ENCODE measurements around the gene RPL37A.

The RPL37A gene

GRCh38 chr2:216474925-216475670 is 23.5 kb upstream of the RPL37A start:
- Histone ChIP-seq H3K9me3 (ENCODE audit: control insufficient read depth, insufficient read depth, low read depth, low read length) (no peaks in the 10 kb centered on the region), H3K27ac (ENCODE audit: low read depth, low read length) (no peak overlapping the region), H3K36me3 (ENCODE audit: control insufficient read depth, insufficient read depth, low read length) (peaks cover 24% of the 10 kb centered on the region), H3K27me3 (ENCODE audit: control insufficient read depth, insufficient read depth, low read length) (no peaks in the 10 kb centered on the region), H3K4me3 (ENCODE audit: low read depth, low read length) (no peak overlapping the region), H3K9ac (ENCODE audit: low read length) (no peak overlapping the region), H3K4me1 (ENCODE audit: control insufficient read depth, insufficient read depth, low read length) (peaks cover 12% of the 10 kb centered on the region)

- Histone ChIP-seq H3K9ac (ENCODE audit: low read length) (no peak overlapping the region), H3K27me3 (ENCODE audit: control insufficient read depth, insufficient read depth, low read length) (no peaks in the 10 kb centered on the region), H3K4me1 (ENCODE audit: control insufficient read depth, insufficient read depth, low read length) (peaks cover 12% of the 10 kb centered on the region), H3K27ac (ENCODE audit: low read depth, low read length) (no peak overlapping the region), H3K36me3 (ENCODE audit: control insufficient read depth, insufficient read depth, low read length) (peaks cover 29% of the 10 kb centered on the region), H3K9me3 (ENCODE audit: control insufficient read depth, insufficient read depth, low read depth, low read length) (no peaks in the 10 kb centered on the region), H3K4me3 (ENCODE audit: low read depth, low read length) (no peak overlapping the region)
Observed at GRCh38 chr2:216475767-216476166, 22.9 kb upstream of the RPL37A start.

GRCh38 chr2:216477283-216478035 is 21.2 kb upstream of the RPL37A start:
- no peaks in the 10 kb centered on the region for H3K27me3 ChIP-seq (ENCODE audit: control insufficient read depth, insufficient read depth, low read length)
- H3K9me3 ChIP-seq (ENCODE audit: control insufficient read depth, insufficient read depth, low read depth, low read length): no peaks in the 10 kb centered on the region
- H3K4me3 ChIP-seq (ENCODE audit: low read depth, low read length): no peak overlapping the region
- H3K36me3 ChIP-seq (ENCODE audit: control insufficient read depth, insufficient read depth, low read length): peaks cover 31% of the 10 kb centered on the region
- H3K9ac ChIP-seq (ENCODE audit: low read length): no peak overlapping the region
- H3K4me1 ChIP-seq (ENCODE audit: control insufficient read depth, insufficient read depth, low read length): peaks cover 12% of the 10 kb centered on the region
- H3K27ac ChIP-seq (ENCODE audit: low read depth, low read length): no peak overlapping the region

- Histone ChIP-seq H3K9me3 (ENCODE audit: control insufficient read depth, insufficient read depth, low read depth, low read length) (no peaks in the 10 kb centered on the region), H3K4me1 (ENCODE audit: control insufficient read depth, insufficient read depth, low read length) (peaks cover 12% of the 10 kb centered on the region), H3K36me3 (ENCODE audit: control insufficient read depth, insufficient read depth, low read length) (peaks cover 38% of the 10 kb centered on the region), H3K4me3 (ENCODE audit: low read depth, low read length) (no peak overlapping the region), H3K27me3 (ENCODE audit: control insufficient read depth, insufficient read depth, low read length) (no peaks in the 10 kb centered on the region), H3K27ac (ENCODE audit: low read depth, low read length) (no peak overlapping the region), H3K9ac (ENCODE audit: low read length) (no peak overlapping the region)
Observed at GRCh38 chr2:216478151-216478550, 20.5 kb upstream of the RPL37A start.

GRCh38 chr2:216478791-216479190 is 19.9 kb upstream of the RPL37A start:
- H3K27me3 ChIP-seq (ENCODE audit: control insufficient read depth, insufficient read depth, low read length): no peaks in the 10 kb centered on the region

GRCh38 chr2:216480221-216480620 is 18.4 kb upstream of the RPL37A start:
- Histone ChIP-seq H3K4me3 (ENCODE audit: low read depth, low read length) (no peak overlapping the region), H3K9ac (ENCODE audit: low read length) (no peak overlapping the region), H3K36me3 (ENCODE audit: control insufficient read depth, insufficient read depth, low read length) (peaks cover 39% of the 10 kb centered on the region), H3K9me3 (ENCODE audit: control insufficient read depth, insufficient read depth, low read depth, low read length) (no peaks in the 10 kb centered on the region), H3K27me3 (ENCODE audit: control insufficient read depth, insufficient read depth, low read length) (no peaks in the 10 kb centered on the region), H3K4me1 (ENCODE audit: control insufficient read depth, insufficient read depth, low read length) (peaks cover 12% of the 10 kb centered on the region), H3K27ac (ENCODE audit: low read depth, low read length) (no peak overlapping the region)

More at GRCh38 chr2:216478791-216479190, 19.9 kb upstream of the RPL37A start:
- Histone ChIP-seq H3K4me3 (ENCODE audit: low read depth, low read length) (no peak overlapping the region), H3K4me1 (ENCODE audit: control insufficient read depth, insufficient read depth, low read length) (peaks cover 12% of the 10 kb centered on the region), H3K36me3 (ENCODE audit: control insufficient read depth, insufficient read depth, low read length) (peaks cover 42% of the 10 kb centered on the region), H3K9me3 (ENCODE audit: control insufficient read depth, insufficient read depth, low read depth, low read length) (no peaks in the 10 kb centered on the region), H3K27ac (ENCODE audit: low read depth, low read length) (peak overlapping the region; percentile 6; the same call in 1 of the 2 replicates), H3K9ac (ENCODE audit: low read length) (peak overlapping the region; percentile 12)

- no peak overlapping the region for H3K27ac ChIP-seq (ENCODE audit: low read depth, low read length)
- H3K9me3 ChIP-seq (ENCODE audit: control insufficient read depth, insufficient read depth, low read depth, low read length): no peaks in the 10 kb centered on the region
- H3K4me3 ChIP-seq (ENCODE audit: low read depth, low read length): no peak overlapping the region
- H3K36me3 ChIP-seq (ENCODE audit: control insufficient read depth, insufficient read depth, low read length): peaks cover 30% of the 10 kb centered on the region
- peaks cover 11% of the 10 kb centered on the region for H3K4me1 ChIP-seq (ENCODE audit: control insufficient read depth, insufficient read depth, low read length)
- H3K9ac ChIP-seq (ENCODE audit: low read length): no peak overlapping the region
- H3K27me3 ChIP-seq (ENCODE audit: control insufficient read depth, insufficient read depth, low read length): no peaks in the 10 kb centered on the region
Observed at GRCh38 chr2:216482640-216483039, 16.0 kb upstream of the RPL37A start.

GRCh38 chr2:216485237-216485636 is 13.4 kb upstream of the RPL37A start:
- Histone ChIP-seq H3K36me3 (ENCODE audit: control insufficient read depth, insufficient read depth, low read length) (peaks cover 16% of the 10 kb centered on the region), H3K27ac (ENCODE audit: low read depth, low read length) (no peak overlapping the region), H3K9me3 (ENCODE audit: control insufficient read depth, insufficient read depth, low read depth, low read length) (no peaks in the 10 kb centered on the region), H3K4me1 (ENCODE audit: control insufficient read depth, insufficient read depth, low read length) (no peaks in the 10 kb centered on the region), H3K4me3 (ENCODE audit: low read depth, low read length) (no peak overlapping the region), H3K9ac (ENCODE audit: low read length) (no peak overlapping the region), H3K27me3 (ENCODE audit: control insufficient read depth, insufficient read depth, low read length) (no peaks in the 10 kb centered on the region)

GRCh38 chr2:216485745-216486144 is 12.9 kb upstream of the RPL37A start:
- no peaks in the 10 kb centered on the region for H3K9me3 ChIP-seq (ENCODE audit: control insufficient read depth, insufficient read depth, low read depth, low read length)
- H3K27me3 ChIP-seq (ENCODE audit: control insufficient read depth, insufficient read depth, low read length): no peaks in the 10 kb centered on the region
- no peak overlapping the region for H3K27ac ChIP-seq (ENCODE audit: low read depth, low read length)
- peaks cover 13% of the 10 kb centered on the region for H3K36me3 ChIP-seq (ENCODE audit: control insufficient read depth, insufficient read depth, low read length)
- H3K9ac ChIP-seq (ENCODE audit: low read length): no peak overlapping the region
- no peak overlapping the region for H3K4me3 ChIP-seq (ENCODE audit: low read depth, low read length)
- no peaks in the 10 kb centered on the region for H3K4me1 ChIP-seq (ENCODE audit: control insufficient read depth, insufficient read depth, low read length)

- Histone ChIP-seq H3K27me3 (ENCODE audit: control insufficient read depth, insufficient read depth, low read length) (no peaks in the 10 kb centered on the region), H3K4me3 (ENCODE audit: low read depth, low read length) (no peak overlapping the region), H3K36me3 (ENCODE audit: control insufficient read depth, insufficient read depth, low read length) (peaks cover 13% of the 10 kb centered on the region), H3K4me1 (ENCODE audit: control insufficient read depth, insufficient read depth, low read length) (no peaks in the 10 kb centered on the region), H3K9ac (ENCODE audit: low read length) (no peak overlapping the region), H3K27ac (ENCODE audit: low read depth, low read length) (no peak overlapping the region), H3K9me3 (ENCODE audit: control insufficient read depth, insufficient read depth, low read depth, low read length) (no peaks in the 10 kb centered on the region)
Observed at GRCh38 chr2:216486271-216486670, 12.4 kb upstream of the RPL37A start.

- H3K4me1 ChIP-seq (ENCODE audit: control insufficient read depth, insufficient read depth, low read length): no peaks in the 10 kb centered on the region
- H3K9ac ChIP-seq (ENCODE audit: low read length): no peak overlapping the region
- H3K36me3 ChIP-seq (ENCODE audit: control insufficient read depth, insufficient read depth, low read length): peaks cover 13% of the 10 kb centered on the region
- no peaks in the 10 kb centered on the region for H3K27me3 ChIP-seq (ENCODE audit: control insufficient read depth, insufficient read depth, low read length)
- no peak overlapping the region for H3K27ac ChIP-seq (ENCODE audit: low read depth, low read length)
- H3K9me3 ChIP-seq (ENCODE audit: control insufficient read depth, insufficient read depth, low read depth, low read length): no peaks in the 10 kb centered on the region
- H3K4me3 ChIP-seq (ENCODE audit: low read depth, low read length): no peak overlapping the region
Observed at GRCh38 chr2:216486708-216487107, 11.9 kb upstream of the RPL37A start.

Data from HUES6 (cell line).